ENCODE results near the gene SPACDR.
"Not testable (repeated sequence)": the region's sequence is repeated elsewhere in the genome, so short reads cannot be mapped to it uniquely, and the experiment has no call there.

Gene SPACDR

GRCh38 chr7:100464791-100465190, 731 bp upstream of the SPACDR start:
- no peak for DNase-seq

- DNase-seq = no peak
Observed at GRCh38 chr7:100457033-100457432, 7.0 kb downstream of the SPACDR start.

- DNase-seq = no peak
Observed at GRCh38 chr7:100456562-100456961, 7.5 kb downstream of the SPACDR start.

- no peak for DNase-seq
Observed at GRCh38 chr7:100455206-100455605, 8.9 kb downstream of the SPACDR start.

GRCh38 chr7:100453854-100454253, 10.2 kb downstream of the SPACDR start:
- DNase-seq = not testable (repeated sequence)

GRCh38 chr7:100452513-100452912, 11.5 kb downstream of the SPACDR start:
- no peak for DNase-seq

GRCh38 chr7:100449190-100449795, 14.8 kb downstream of the SPACDR start:
- no peak for DNase-seq

- DNase-seq = not testable (repeated sequence)
Observed at GRCh38 chr7:100447363-100447762, 16.7 kb downstream of the SPACDR start.

- no peak for DNase-seq
Observed at GRCh38 chr7:100446040-100446439, 18.0 kb downstream of the SPACDR start.

GRCh38 chr7:100444311-100445278, 19.5 kb downstream of the SPACDR start:
- DNase-seq = no peak

GRCh38 chr7:100443096-100443840, 20.8 kb downstream of the SPACDR start:
- DNase-seq = no peak

GRCh38 chr7:100441641-100442535, 22.2 kb downstream of the SPACDR start:
- DNase-seq = no peak

GRCh38 chr7:100439244-100439643, 24.8 kb downstream of the SPACDR start:
- not testable (repeated sequence) for DNase-seq

- not testable (repeated sequence) for DNase-seq
Observed at GRCh38 chr7:100438731-100439130, 25.3 kb downstream of the SPACDR start.

- no peak for DNase-seq
Observed at GRCh38 chr7:100438172-100438571, 25.9 kb downstream of the SPACDR start.

- no peak for DNase-seq
Observed at GRCh38 chr7:100437150-100438100, 26.6 kb downstream of the SPACDR start.

- peak; percentile 59 for DNase-seq
Observed at GRCh38 chr7:100435401-100436304, 28.4 kb downstream of the SPACDR start.

- DNase-seq = no peak
Observed at GRCh38 chr7:100434297-100435144, 29.5 kb downstream of the SPACDR start.

Data from stimulated activated CD8-positive, alpha-beta memory T cell treated with anti-CD3 and anti-CD28 coated beads, Interleukin-4, amount 100 ng/mL, for 48 hours (primary cell).